CD4-positive, alpha-beta T cell (primary cell): ENCODE measurements around the gene PHLDB3. TPM values are rescaled to one million over a fixed set of nuclear protein-coding genes. Genes with fewer than 3 reads are reported as not detected.

Experiments used
- ATAC-seq: fragments of 200-7000 bp; cut with Tn5 transposase; one replicate; pipeline ENCODE4 v1.10.0; 2022; ENCODE audit warnings: mild to moderate bottlenecking; ENCODE audit not compliant: poor library complexity
- CTCF ChIA-PET: fragments of 350-600 bp; sonication (Branson Sonifier 250); formaldehyde crosslinking; loops from one replicate; lab custom pipeline; 2021; ENCODE audit warnings: antibody characterized with exemption, inconsistent platforms; lab: Charles Lee
- POLR2A ChIA-PET: fragments of 350-600 bp; sonication (Branson Sonifier 250); formaldehyde crosslinking; loops from one replicate; lab custom pipeline; 2021; ENCODE audit warnings: antibody characterized with exemption, inconsistent platforms; lab: Charles Lee
- DNase-seq, 14 experiments: peaks; one replicate each; pipeline ENCODE4 v3.0.0-alpha.2; 2013 to 2020; ENCODE audit warnings: mixed read lengths in 2 of 14
- H3K27ac ChIP-seq, 2 donors: one replicate each; pipeline versions ENCODE4 v1.5.1 to v1.7.0; 2013; ENCODE audit warnings: low read length in 2 of 2, low read depth in 1 of 2, mild to moderate bottlenecking in 1 of 2
- H3K27me3 ChIP-seq, 2 experiments: 1 replicate in 1 of 2; 2 replicates in 1 of 2; pipeline versions ENCODE4 v1.6.1 to v1.7.0; 2013; ENCODE audit warnings: low read length in 2 of 2, control low read depth in 1 of 2, mild to moderate bottlenecking in 1 of 2, moderate library complexity in 1 of 2; ENCODE audit not compliant: insufficient read depth in 2 of 2, control insufficient read depth in 1 of 2
- H3K36me3 ChIP-seq: one replicate; pipeline ENCODE4 v1.6.1; 2013; ENCODE audit warnings: low read length, control low read depth; ENCODE audit not compliant: insufficient read depth
- H3K4me1 ChIP-seq: one replicate; pipeline ENCODE4 v1.6.1; 2013; ENCODE audit warnings: low read length, control low read depth; ENCODE audit not compliant: insufficient read depth
- H3K4me3 ChIP-seq: one replicate; pipeline ENCODE4 v1.5.1; 2013; ENCODE audit warnings: mild to moderate bottlenecking, low read length, moderate library complexity
- H3K9me3 ChIP-seq, 2 experiments: 1 replicate in 1 of 2; 2 replicates in 1 of 2; pipeline versions ENCODE4 v1.6.1 to v1.7.0; 2013; ENCODE audit warnings: low read length in 2 of 2, mild to moderate bottlenecking in 2 of 2, control low read depth in 1 of 2, moderate library complexity in 1 of 2; ENCODE audit not compliant: control insufficient read depth in 1 of 2, insufficient read depth in 1 of 2
- H3K27ac Mint-ChIP-seq: one replicate; pipeline ENCODE4 v1.8.0; 2020; ENCODE audit warnings: mixed read lengths
- H3K27me3 Mint-ChIP-seq: one replicate; pipeline ENCODE4 v1.8.0; 2021; ENCODE audit warnings: mixed read lengths
- H3K36me3 Mint-ChIP-seq: one replicate; pipeline ENCODE4 v1.8.0; 2021; ENCODE audit warnings: low read depth, mixed read lengths
- H3K4me1 Mint-ChIP-seq: one replicate; pipeline ENCODE4 v1.8.0; 2021; ENCODE audit warnings: low read depth, mixed read lengths
- H3K4me3 Mint-ChIP-seq: one replicate; pipeline ENCODE4 v1.8.0; 2020; ENCODE audit warnings: mild to moderate bottlenecking, mixed read lengths
- H3K9me3 Mint-ChIP-seq: one replicate; pipeline ENCODE4 v1.8.0; 2020; ENCODE audit warnings: mixed read lengths
- intact Hi-C, 2 experiments: fragments of 100-400 bp; cut with DNase I in 1 of 2; cut with micrococcal nuclease in 1 of 2; formaldehyde crosslinking; loops; one replicate each; pipeline versions ENCODE4 v1.15.1 to v1.9.0; 2023 to 2025; cut with DNase I, micrococcal nuclease
- total RNA-seq, 174 experiments: library from RNA in 2 of 174; stranded (reverse) in 2 of 174; gene quantifications; one replicate each; pipeline ENCODE4 v1.2.3 and lab custom pipeline; 2021 to 2026
- TF ChIP-seq, protein P1 (sequence below): fragments of 200-600 bp; IDR thresholded peaks from one replicate; pipeline ENCODE4 v1.8.0; 2022; ENCODE audit warnings: antibody characterized with exemption, mild to moderate bottlenecking

The PHLDB3 gene
- total RNA-seq, 2 experiments from 2014 or later, result 75.1 to 77.4 TPM

DNA sequence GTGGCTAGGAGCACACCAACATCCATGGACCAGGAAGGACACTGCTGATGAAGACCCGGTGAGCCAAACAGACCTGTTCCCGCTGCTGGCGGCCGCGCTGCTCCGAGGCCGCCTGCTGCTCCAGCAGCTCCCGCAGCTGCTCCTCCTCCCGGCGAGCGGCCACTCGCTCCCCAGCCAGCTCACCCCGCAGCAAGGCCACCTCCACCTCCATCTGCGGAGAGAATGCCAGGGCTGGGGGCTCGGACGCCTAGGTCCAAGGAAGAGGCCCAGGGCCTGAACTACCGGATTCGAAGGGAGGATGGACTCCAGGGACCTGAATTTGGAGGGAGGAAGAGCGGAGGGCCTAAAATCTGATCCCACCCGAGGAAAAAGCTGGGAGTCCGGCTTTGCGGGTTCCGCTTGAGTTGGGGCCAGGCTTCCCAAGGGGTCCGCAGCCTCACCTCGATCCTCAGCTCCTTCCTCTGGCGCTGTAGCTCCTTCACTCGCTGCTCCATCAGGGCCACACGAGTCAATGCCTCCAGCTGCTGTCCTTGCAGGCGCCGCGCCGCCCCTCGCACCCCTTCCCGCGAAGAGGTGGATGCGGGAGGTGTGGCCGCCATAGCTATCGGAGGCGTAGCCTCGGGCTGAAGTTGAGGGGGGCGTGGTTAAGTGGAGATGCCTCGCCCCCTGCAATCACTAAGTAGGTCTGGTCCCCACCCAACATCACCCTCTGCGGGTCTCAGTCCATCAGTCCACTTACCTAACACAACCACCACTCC, 2.7 kb downstream of the PHLDB3 start:
- peak overlapping the region; percentile 96 for H3K27ac Mint-ChIP-seq
- peaks cover 40% of the 10 kb centered on the region for H3K4me1 Mint-ChIP-seq

DNA sequence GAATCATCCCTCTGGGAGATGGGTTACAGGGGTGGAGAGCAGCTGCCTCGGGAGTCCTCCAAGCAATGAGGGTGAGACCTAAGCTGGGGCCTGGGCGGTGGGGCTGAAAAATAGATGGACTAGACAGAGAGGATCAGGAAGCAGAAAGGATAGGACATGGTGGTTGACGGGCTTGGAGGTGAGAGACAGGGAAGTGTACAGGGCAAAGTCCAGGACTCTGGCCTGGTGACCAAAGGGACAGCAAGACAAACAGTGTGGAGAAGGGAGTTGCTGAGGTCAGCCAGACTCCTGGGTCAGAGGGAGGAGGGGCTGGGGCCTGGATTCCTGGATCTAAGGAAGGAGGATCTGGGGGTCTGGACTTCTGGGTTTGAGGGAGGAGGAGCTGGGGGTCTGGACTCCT, 5.5 kb downstream of the PHLDB3 start:
- ATAC-seq, result no peak
- H3K27ac ChIP-seq, result no peak overlapping the region
- H3K4me3 ChIP-seq, result no peak overlapping the region
- TF ChIP-seq, protein P1, sequence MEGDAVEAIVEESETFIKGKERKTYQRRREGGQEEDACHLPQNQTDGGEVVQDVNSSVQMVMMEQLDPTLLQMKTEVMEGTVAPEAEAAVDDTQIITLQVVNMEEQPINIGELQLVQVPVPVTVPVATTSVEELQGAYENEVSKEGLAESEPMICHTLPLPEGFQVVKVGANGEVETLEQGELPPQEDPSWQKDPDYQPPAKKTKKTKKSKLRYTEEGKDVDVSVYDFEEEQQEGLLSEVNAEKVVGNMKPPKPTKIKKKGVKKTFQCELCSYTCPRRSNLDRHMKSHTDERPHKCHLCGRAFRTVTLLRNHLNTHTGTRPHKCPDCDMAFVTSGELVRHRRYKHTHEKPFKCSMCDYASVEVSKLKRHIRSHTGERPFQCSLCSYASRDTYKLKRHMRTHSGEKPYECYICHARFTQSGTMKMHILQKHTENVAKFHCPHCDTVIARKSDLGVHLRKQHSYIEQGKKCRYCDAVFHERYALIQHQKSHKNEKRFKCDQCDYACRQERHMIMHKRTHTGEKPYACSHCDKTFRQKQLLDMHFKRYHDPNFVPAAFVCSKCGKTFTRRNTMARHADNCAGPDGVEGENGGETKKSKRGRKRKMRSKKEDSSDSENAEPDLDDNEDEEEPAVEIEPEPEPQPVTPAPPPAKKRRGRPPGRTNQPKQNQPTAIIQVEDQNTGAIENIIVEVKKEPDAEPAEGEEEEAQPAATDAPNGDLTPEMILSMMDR, result no peak
- H3K9me3 ChIP-seq, result no peaks in the 10 kb centered on the region
- DNase-seq, result no peak
- POLR2A ChIA-PET, result no interaction called here
- H3K4me3 Mint-ChIP-seq, result no peak overlapping the region
- intact Hi-C loops, result no loop called here
- peaks cover 24% of the 10 kb centered on the region for H3K4me1 Mint-ChIP-seq
- H3K27ac Mint-ChIP-seq, result no peak overlapping the region
- H3K36me3 ChIP-seq, result peaks cover 31% of the 10 kb centered on the region
- no peaks in the 10 kb centered on the region for H3K27me3 Mint-ChIP-seq
- peaks cover 20% of the 10 kb centered on the region for H3K4me1 ChIP-seq
- H3K36me3 Mint-ChIP-seq, result peaks cover 69% of the 10 kb centered on the region
- CTCF ChIA-PET, result no interaction called here
- no peaks in the 10 kb centered on the region for H3K27me3 ChIP-seq
- no peaks in the 10 kb centered on the region for H3K9me3 Mint-ChIP-seq

More for the DNA sequence above, 2.7 kb downstream of the PHLDB3 start:
- Mint-ChIP-seq H3K9me3 (no peaks in the 10 kb centered on the region), H3K4me3 (peak overlapping the region; percentile 94), H3K27me3 (no peaks in the 10 kb centered on the region), H3K36me3 (peaks cover 53% of the 10 kb centered on the region)
- DNase-seq, result no peak
- Histone ChIP-seq H3K4me1 (peaks cover 35% of the 10 kb centered on the region), H3K27ac (no peak overlapping the region), H3K4me3 (no peak overlapping the region), H3K27me3 (no peaks in the 10 kb centered on the region), H3K9me3 (no peaks in the 10 kb centered on the region), H3K36me3 (peaks cover 10% of the 10 kb centered on the region)
- POLR2A ChIA-PET, result interaction anchor here (0.5 to 1.4 kb wide), 4 partner anchors 38 to 63 kb away, joined by 3 to 5 read pairs (median 3); no protein-coding TSS in a partner anchor
- ATAC-seq, result no peak
- CTCF ChIA-PET, result interaction anchor here (1.2 kb wide), 1 partner anchor 55 kb away, joined by 9 read pairs; no protein-coding TSS in a partner anchor
- TF ChIP-seq, protein P1, result no peak
- intact Hi-C loops, result loop anchor here in 1 of 2 experiments (2.0 to 5.0 kb wide), 2 partner anchors 21 to 55 kb away; no protein-coding TSS in a partner anchor

DNA sequence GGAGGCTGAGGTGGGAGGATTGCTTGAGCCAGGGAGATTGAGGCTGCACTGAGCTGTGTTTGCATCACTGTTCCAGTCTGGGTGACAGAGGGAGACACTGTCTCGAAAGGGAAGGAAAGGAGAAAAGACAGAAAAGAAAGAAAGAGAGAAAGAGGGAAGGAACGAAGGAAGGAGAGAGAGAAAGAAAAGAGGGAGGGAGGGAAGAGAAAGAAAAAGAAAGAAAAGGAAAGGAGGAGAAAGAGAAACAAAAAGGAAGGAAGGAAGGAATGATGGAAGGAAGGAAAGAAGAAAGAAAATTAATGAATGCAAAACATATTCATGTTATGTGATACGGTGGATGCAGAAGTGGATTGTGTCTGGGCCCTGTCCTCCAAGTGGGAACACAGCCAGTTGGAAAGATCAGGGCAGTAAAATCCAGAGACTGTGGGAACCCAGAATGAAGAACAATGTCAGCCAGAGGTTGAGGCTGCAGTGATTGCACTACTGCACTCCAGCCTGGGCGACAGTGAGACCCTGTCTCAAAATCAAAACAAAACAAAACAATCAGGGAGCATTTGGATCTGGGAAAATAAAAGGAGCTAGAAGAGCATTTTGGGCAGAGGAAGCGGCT, 6.2 kb downstream of the PHLDB3 start:
- intact Hi-C loops, result no loop called here
- Histone ChIP-seq H3K9me3 (no peaks in the 10 kb centered on the region), H3K4me3 (no peak overlapping the region), H3K27me3 (no peaks in the 10 kb centered on the region), H3K27ac (no peak overlapping the region), H3K36me3 (peaks cover 31% of the 10 kb centered on the region), H3K4me1 (peaks cover 17% of the 10 kb centered on the region)
- CTCF ChIA-PET, result no interaction called here
- TF ChIP-seq, protein P1, result no peak
- Mint-ChIP-seq H3K4me1 (peaks cover 16% of the 10 kb centered on the region), H3K27ac (no peak overlapping the region), H3K36me3 (peaks cover 62% of the 10 kb centered on the region), H3K27me3 (no peaks in the 10 kb centered on the region), H3K9me3 (no peaks in the 10 kb centered on the region), H3K4me3 (no peak overlapping the region)
- POLR2A ChIA-PET, result no interaction called here
- DNase-seq, result no peak
- no peak for ATAC-seq
